CD1c-positive myeloid dendritic cell (primary cell): Measurements from ENCODE around the gene NDUFB6.

Experiments used
- DNase-seq: peaks from one replicate; pipeline ENCODE4 v3.0.0-alpha.2; 2016; ENCODE audit errors: extremely low spot score

Gene NDUFB6

GRCh38 chr9:32572900-32573523, at the start of gene NDUFB6:
Gene NDUFB6, minus strand, starts transcription at chr9:32573159. Its CDS starts 99 bp downstream, at chr9:32573060.
- peak; percentile 97 for DNase-seq

- no peak for DNase-seq
Observed at GRCh38 chr9:32618261-32618660, 45.3 kb upstream of the NDUFB6 start.

- no peak for DNase-seq
Observed at GRCh38 chr9:32606811-32607210, 33.9 kb upstream of the NDUFB6 start.

GRCh38 chr9:32603914-32604852, 31.2 kb upstream of the NDUFB6 start:
- no peak for DNase-seq

DNA sequence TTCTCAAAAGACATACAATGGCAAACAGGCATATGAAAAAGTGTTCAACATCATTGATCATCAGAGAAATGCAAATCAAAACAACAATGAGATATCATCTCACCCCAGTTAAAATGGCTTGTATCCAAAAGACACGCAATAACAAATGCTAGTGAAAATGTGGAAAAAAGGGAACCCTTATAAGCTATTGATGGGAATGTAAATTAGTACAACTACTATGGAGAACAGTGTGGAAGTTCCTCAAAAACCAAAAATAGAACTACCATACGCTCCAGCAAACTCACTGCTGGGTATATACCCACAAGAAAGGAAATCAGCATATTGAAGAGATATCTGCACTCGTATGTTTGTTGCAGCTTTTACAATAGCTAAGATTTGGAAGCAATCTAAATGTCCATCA, 26.1 kb upstream of the NDUFB6 start:
- peak; percentile 37 for DNase-seq

DNA sequence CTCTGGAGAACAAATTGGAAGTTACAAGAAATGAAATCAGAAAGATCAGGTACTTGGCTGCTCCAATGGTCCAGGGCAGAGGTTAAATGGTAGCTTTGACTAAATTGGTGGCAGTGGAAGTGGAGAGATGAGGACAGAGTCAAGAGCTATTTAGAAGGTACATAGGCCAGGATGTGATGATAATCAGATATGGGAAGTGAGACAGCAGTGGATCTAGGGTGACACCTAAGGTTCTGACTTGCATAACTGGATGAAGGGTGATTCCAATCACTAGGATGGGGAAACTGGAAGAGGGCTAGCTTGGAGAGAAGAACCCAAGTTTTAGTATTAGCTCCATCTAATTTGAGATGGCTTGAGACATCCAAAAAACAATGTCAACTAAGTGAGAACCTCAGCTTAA, 24.0 kb upstream of the NDUFB6 start:
- peak; percentile 27 for DNase-seq

GRCh38 chr9:32596096-32596865, 23.3 kb upstream of the NDUFB6 start:
- DNase-seq = peak; percentile 70

GRCh38 chr9:32590898-32591297, 17.9 kb upstream of the NDUFB6 start:
- no peak for DNase-seq

- DNase-seq = no peak
Observed at GRCh38 chr9:32590476-32590875, 17.5 kb upstream of the NDUFB6 start.

- peak; percentile 63 for DNase-seq
Observed at GRCh38 chr9:32589083-32589723, 16.2 kb upstream of the NDUFB6 start.

DNA sequence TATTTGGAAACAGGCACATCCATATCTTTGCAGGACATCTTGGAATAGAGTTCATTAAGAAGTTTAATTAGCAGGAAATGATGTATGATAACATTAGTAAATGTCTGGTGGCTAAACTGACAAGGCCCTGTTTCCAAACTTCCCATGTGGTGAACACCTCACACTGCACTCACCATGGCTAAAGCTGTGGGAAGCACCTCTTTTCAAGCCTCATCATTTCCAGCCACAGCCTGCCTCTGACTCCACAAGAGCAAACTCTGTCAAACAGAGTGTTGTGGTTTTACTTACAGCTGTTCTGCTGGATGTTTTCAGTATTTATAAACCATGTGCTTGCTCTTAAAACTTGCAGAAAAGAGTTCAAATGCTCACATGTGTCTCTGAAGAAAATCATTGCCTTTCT, 14.9 kb upstream of the NDUFB6 start:
- no peak for DNase-seq

- no peak for DNase-seq
Observed at GRCh38 chr9:32584784-32585183, 11.8 kb upstream of the NDUFB6 start.

GRCh38 chr9:32581512-32582143, 8.7 kb upstream of the NDUFB6 start:
- peak; percentile 48 for DNase-seq

GRCh38 chr9:32580631-32581300, 7.8 kb upstream of the NDUFB6 start:
- no peak for DNase-seq

DNA sequence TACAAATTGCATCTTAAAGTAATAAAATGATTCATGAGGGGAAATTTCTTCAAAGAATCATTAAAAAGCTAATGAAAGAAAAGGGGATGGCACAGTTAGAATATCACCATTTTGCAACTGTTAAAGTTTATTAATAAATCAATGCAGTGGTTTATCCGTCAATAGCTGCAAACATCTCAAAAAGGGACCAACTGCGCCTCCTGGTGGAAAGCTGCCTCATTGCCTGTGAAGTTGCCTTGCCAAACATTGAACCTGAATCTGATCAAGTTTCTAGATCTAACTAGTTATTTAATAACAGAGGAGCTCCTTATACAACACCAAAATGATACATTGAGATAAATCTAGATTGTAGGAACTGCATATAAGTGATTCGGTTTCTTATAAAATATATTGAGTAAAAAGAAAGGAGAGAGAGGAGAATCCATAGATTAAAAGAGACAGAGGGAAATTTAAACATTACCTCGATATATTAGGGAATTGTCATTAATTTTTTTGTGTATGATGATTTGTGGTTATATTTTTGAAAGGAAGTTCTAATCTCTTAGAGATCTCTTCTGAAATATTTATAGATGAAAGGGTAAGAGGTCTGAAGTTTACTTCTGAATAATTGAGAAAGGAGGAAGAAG, 6.9 kb upstream of the NDUFB6 start:
- peak; percentile 86 for DNase-seq

- no peak for DNase-seq
Observed at GRCh38 chr9:32578976-32579375, 6.0 kb upstream of the NDUFB6 start.

DNA sequence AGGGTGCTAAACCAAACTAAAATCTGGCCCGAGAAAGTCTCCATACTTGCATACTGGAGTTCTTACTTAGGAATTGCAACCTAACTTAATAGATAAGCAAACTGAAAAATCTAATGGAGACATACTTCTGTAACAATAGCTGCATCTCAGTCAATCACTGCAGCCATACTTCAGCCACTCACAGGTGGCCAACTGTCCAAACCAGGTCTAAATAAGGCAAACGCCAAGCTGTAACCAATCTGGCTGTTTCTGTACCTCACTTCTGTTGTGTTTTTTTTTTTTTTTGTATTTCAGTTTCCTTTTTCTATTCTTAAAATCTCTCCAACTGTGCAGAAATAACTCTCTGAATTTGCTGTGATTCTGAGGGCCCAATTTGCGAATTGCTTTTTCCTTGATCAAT, 4.4 kb upstream of the NDUFB6 start:
- DNase-seq = no peak

DNA sequence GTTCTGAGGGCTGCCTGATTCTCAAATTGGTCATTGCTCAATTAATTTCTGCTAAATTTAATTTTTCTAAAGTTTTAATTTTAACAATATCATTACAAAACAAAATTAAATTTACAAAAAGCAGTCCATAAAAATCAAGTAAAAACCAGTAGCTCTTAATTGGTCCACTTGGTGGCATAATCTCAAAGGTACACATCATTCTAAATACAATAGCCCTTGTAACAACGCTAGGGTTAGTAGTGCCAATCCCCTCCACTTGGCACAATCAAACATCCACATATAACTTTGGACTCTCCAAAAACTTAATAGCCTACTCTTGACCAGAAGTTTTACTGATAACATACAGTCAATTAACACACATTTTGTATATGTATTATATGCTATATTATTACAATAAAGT, 1.9 kb upstream of the NDUFB6 start:
- DNase-seq = no peak

DNA sequence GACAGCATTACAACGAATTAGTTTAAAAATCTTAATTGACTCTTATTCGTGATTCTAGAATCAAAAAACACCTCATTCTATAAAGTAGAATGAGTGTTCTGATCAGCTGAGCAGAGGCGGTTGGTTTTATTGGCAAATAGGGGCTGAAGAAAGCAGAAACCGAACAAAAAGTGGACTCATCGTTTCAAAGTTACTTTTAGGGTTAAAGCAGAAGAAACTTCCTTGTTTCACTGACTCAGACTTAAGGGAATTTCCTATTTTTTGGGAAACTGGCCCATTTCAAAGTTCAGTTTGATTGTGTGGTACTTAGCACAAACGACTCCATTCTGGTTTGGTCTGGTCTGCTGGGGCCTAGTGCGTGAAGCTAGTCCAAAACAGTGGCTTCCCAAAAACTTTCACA, 862 bp upstream of the NDUFB6 start:
- DNase-seq = peak; percentile 64
